GM19099 (cell line): ENCODE data around the gene PATZ1.

ENCODE experiments used
- POLR2A ChIP-seq: IDR thresholded peaks from 3 replicates; pipeline ENCODE4 v1.6.1; 2011; ENCODE audit warnings: low read depth; ENCODE audit not compliant: insufficient read length; ENCODE audit errors: extremely low read depth

The PATZ1 gene, protein sequence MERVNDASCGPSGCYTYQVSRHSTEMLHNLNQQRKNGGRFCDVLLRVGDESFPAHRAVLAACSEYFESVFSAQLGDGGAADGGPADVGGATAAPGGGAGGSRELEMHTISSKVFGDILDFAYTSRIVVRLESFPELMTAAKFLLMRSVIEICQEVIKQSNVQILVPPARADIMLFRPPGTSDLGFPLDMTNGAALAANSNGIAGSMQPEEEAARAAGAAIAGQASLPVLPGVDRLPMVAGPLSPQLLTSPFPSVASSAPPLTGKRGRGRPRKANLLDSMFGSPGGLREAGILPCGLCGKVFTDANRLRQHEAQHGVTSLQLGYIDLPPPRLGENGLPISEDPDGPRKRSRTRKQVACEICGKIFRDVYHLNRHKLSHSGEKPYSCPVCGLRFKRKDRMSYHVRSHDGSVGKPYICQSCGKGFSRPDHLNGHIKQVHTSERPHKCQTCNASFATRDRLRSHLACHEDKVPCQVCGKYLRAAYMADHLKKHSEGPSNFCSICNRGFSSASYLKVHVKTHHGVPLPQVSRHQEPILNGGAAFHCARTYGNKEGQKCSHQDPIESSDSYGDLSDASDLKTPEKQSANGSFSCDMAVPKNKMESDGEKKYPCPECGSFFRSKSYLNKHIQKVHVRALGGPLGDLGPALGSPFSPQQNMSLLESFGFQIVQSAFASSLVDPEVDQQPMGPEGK

DNA sequence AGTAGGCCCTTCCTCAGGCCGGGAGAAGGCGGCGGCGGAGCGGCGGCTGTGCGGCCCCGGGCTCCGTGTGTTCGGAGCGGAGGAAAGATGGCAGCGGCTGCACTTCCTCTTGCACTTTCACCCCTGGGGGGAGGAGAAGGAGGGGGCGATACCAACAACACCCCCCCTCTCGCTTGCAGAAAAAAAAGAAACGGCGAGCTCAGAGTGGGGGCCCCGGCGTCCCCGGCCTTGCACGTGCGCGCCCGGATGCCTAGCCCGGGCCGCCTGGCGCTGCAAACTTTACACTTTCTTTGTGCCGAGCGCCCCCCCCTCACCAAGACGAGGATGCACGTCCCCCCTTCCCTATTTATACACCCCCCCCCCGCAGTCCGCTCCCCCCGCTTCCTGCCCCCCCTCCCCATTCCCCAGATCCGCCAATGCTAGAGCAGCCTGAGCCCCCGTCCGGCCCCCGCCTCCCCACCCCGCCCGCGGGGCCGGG lies at the start of gene PATZ1:
Gene PATZ1 (minus strand): TSS at position 92 of the 478 bp plus-strand sequence. CDS start 744 bp downstream, outside the sequence.
- TF ChIP-seq POLR2A, result peak; percentile 41

DNA sequence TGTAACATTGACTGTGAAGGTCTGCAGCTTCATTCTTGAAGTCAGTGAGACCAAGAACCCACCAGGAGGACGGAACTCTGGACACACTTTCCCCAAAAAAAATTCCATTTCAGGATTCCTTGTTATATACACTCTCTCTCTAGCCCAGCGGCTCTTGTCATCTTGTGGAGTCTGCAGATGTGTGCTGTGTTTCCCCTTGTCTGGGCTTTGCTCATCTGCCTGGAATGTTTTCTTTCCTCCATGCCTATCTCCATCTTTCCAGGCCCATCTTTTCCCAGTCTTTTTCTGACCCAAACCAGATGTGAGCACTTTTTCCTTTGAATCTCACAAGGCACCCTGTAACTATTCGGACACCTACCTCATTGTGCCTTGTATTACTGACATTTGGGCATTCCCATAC lies 48.2 kb upstream of the PATZ1 start:
- TF ChIP-seq POLR2A, result no peak

DNA sequence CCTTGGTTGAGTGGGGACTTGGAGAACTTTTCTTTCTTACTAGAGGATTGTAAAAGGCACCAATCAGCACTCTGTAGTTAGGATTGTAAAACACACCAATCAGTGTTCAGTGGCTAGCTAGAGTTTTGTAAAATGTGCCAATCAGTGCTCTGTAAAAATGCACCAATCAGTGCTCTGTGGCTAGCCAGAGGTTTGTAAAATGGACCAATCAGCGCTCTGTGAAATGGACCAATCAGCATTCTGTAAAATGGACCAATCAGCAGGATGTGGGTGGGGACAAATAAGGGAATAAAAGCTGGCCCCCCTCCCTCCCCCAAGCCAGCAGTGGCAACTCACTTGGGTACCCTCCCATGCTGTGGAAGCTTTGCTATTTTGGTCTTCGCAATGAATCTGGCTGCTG lies 47.7 kb upstream of the PATZ1 start:
- no peak for TF ChIP-seq POLR2A

DNA sequence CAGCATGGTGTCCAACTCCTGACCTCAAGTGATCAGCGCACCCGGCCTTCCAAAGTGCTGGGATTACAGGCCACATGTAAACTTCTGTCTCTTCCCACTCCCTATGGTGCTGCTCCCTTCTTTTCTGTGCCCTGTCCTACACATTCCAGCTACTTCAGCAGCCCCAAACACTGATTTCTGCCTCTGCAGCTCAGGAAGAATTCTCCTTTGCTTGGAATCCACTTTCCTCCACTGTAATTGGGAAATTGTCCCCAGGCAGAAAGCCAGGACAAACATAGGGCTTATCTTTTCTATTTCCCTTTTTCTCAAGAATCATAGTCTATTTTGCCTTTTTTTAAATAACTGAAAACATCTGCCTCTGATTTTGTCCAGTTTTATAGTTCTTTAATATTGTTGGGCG lies 32.0 kb upstream of the PATZ1 start:
- TF ChIP-seq POLR2A, result no peak

DNA sequence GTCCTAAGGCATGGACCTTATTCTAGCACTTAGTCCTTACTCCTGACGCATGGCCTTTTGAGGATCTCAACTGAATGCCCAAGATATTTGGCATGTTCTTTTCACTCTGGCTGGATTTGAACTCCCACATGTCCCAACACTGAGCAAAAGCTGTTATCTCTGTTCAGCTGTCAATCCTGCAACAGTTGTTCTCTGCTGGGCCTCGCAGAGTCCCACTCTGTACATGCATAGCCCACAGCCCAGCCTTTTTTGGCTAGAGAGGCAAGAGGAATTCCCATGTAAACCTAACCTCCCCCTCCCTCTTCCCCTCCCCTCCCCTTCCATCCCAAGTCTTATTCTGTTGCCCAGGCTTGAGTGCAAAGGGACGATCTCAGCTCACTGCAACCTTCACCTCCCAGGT lies 31.5 kb upstream of the PATZ1 start:
- TF ChIP-seq POLR2A, result no peak

DNA sequence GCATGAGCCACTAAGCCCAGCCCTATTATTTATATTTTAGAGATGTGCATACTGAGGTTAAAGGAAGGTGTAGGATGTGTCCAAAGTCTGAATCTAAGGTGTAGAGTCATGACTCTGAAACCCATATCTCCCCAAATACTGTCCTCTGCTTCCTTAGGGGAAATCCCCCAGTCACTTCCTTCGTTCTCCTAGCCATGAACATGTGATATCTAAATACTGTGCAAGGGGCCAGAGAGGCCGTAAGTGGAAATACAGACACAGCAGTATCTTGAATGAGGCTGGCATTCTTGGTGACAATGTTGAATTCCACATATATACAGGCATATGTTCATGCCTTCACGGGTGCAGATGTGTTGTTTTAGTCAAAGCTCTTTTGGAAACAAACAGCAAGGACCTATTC lies 21.3 kb upstream of the PATZ1 start:
- no peak for TF ChIP-seq POLR2A

DNA sequence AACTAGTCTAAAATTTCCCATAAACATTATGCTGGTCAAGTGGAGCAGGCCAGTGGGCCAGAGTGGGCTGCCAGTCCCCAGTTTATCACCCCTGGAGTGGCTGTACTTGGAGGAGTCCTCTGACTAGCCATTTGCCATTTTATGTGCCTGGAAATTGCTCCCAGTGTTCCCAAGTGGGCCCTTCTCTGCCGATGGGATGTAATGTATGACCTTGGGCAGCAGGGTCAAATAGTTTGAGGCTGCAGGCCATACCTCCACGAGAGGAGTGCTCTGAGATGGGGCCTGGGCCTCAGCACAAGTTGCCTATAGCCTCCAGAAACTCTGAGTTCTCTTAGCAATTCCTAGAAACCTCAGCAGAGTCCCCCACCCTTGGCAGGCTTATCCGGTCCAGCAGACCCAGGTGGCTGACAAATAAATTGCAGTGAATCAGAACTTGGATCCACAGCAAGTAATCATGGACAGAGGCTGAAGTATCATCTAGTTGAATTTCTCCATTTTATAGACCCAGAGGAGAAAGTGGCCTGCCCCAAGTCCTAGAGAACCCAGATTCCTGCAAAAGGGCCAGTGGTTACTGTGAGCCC lies 17.8 kb upstream of the PATZ1 start:
- TF ChIP-seq POLR2A, result no peak

DNA sequence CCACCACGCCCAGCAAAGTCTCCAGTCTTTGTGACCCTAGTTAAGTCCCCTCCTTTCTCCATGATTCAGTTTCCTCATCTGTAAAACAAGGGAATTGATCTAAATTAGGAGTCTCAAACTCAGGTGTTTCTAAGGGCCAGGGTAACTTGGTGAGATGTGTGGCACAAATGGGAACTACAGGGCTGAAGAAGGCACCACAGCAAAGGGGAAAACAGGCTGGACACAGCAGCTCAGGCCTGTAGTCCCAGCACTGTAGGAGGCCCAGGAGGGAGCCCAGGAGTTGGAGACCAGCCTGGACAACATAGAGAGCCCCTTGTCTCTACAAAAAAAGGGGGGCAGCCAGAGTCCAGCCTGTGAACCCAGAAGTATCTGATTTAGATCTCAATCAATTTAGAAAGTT lies 15.6 kb upstream of the PATZ1 start:
- TF ChIP-seq POLR2A, result no peak

DNA sequence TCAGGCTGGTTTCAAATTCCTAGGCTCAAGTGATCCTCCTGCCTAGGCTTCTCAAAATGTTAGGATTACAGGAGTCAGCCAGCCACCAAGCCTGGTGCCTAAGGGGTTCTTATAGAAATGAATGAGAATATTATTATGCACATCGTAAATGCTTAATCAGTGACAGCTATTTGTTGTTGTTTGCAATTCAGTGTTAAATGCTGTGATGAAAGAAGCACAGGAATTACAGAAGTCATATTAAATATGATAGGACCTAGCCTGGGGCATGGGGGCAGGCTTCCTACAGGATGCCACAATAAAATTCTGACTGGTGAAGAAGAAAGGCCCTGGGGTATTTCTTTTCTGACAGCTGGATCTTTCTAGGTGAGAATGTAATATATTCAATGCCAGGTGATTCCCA lies 13.9 kb upstream of the PATZ1 start:
- TF ChIP-seq POLR2A, result no peak

DNA sequence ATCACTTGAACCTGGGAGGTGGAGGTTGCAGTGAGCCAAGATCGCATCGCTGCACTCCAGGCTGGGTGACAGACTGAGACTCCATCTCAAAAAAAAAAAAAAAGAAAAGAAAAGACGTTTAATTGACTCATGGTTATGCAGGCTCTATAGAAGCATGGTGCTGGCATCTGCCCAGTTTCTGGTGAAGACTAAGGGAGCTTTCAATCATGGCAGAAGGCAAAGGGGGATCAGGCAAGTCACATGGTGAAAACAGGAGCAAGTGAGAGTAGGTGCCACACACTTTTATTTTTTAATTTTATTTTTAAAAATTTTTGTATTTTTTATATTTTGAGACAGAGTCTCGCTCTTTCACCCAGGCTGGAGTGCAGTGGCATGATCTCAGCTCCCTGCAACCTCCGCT lies 8.4 kb upstream of the PATZ1 start:
- TF ChIP-seq POLR2A, result no peak

DNA sequence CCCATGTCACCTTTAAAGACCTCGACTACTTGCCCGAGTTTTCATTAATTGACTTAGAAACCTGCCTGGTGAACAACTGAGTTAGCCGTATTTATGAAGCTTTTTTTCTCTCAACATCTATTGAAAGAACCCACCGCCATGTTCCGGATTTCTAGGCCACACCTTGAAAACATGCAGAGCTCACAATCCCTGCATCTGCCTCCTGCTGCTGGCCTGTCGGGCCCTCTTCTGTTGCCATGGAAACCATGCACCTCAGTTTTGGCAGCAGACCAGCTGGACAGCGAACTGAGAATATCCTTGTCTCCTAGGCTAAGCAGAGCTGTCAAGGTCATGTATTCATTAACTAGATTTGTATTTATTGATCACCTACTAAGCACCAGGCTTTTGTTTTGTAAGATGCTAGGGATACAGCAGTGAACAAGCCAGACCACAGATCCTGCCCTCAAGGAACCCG lies 4.3 kb upstream of the PATZ1 start:
- TF ChIP-seq POLR2A, result no peak

DNA sequence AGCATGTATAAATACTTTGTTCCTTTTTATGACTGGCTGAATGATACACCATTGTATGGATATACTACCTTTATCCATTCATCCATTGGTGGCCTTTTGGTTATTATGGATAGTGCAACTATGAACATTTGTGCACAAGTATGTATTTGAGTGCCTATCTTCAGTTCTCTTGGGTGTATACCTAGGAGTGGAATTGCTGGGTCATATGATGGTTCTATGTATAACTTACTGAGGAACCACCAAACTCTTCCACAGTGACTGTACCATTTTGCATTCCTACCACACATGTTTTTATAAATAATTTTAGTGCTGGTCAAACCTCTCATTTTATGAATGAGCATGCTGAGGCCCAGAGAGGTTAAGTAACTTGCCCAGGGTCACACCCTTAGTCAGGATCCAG lies 3.8 kb upstream of the PATZ1 start:
- no peak for TF ChIP-seq POLR2A

DNA sequence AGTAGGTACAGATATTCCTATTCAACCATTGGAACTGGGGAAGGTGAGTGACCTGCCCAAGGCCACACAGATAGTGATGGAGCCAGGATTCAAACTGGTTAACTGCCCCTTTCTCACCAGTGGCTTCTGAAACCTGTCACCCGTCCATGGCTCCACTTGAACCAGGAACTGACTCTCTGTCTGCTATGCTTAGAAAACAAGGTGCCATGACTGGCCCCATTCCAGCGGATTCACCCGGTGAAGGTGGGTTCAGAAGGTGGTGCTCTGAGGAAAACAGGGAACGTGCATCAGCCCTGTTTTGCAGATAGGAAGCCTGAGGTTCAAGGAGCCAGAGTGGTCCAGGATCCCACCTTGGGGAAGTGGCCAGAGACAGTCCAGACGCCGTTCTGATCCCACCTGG lies 2.6 kb upstream of the PATZ1 start:
- TF ChIP-seq POLR2A, result no peak

DNA sequence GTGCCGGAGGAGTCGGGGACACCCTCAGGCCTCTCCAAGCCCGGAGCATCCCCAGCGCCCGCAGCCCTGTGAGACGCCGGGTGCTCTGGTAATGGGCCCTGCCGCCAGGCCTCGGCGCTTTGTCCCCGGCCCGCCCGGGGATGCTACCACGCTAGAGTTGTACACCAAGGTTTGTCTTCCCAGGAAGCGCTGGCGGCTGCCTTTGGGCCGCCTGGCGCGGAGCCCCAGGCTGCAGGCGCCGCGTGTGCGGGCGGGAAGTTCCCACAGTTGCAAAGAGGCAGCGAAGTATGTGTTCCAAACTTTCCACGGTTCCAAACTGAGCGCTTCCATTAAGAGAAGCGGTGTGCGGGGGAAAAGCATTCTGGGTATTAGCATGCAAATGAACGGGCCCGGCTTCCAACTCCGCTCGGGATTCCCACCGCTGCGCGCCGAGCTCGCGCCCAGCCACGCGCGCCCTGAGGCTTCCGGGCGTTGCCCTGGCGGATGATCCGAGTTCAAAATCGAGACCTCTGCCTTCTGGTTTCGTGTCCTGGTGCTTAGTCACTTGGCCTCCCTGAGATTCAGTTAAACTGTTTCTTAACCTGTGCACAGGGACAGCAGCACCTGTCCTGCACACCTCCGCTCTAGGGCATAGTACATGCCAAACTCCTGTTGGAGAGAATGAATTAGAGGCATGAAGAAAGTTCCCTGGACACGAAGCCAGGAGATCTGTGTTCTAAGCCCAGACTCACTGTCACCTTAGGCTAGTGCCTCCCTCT lies 1.3 kb upstream of the PATZ1 start:
- peak; percentile 64 for TF ChIP-seq POLR2A

DNA sequence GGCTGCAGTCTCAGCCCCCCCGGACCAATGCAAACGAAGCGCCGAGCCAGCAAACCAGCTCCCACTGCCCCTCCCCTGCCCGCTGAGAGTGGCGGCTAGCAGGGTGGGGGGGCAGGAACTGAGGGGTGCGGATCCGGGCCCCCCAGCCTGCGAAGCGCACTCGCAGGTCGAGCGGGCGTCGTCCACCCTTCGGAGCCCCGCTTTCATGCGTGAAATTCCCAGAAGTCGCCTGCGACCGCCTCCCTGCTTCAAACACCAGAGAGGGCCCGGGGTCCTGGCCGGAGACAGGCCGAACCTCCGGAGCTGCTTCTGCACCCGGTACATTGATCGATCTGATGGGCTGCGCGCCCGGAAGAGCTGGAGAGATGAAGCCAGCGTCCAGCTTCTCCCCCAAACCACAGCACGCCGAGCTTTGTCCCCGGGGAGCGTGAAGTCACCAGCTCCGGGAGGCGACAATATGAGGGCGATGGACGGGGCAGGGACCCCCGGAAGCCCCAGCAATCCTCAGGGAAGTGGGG lies 646 bp upstream of the PATZ1 start:
- TF ChIP-seq POLR2A, result peak; percentile 64
